Measurements from ENCODE around the gene CNIH3. TPM values are rescaled to one million over a fixed set of nuclear protein-coding genes. Genes with fewer than 3 reads are reported as not detected.

The CNIH3 gene
- total RNA-seq, 1 experiment from 2014 or later = 4.2 TPM

- Histone ChIP-seq H2BK120ac (ENCODE audit: low read depth, low read length, poor library complexity, severe bottlenecking) (no peak overlapping the region), H2AK5ac (ENCODE audit: insufficient read length, low read length) (no peak overlapping the region), H3K4me1 (ENCODE audit: insufficient read depth, low read length) (no peaks in the 10 kb centered on the region), H3K56ac (ENCODE audit: insufficient read length, low read depth, low read length) (no peak overlapping the region), H3K4me2 (ENCODE audit: insufficient read depth, insufficient read length, low read length) (no peak overlapping the region), H2BK12ac (ENCODE audit: insufficient read length, low read depth, low read length) (no peak overlapping the region), H3T11ph (ENCODE audit: low read length) (no peak overlapping the region), H3K27ac (ENCODE audit: insufficient read length, low read depth, low read length) (no peak overlapping the region), H3K23me2 (ENCODE audit: insufficient read length, low read depth, low read length, poor library complexity, severe bottlenecking) (no peaks in the 10 kb centered on the region), H2AFZ (ENCODE audit: low read length) (no peak overlapping the region), H3K23ac (ENCODE audit: insufficient read length, low read depth, low read length) (no peak overlapping the region), H3K4ac (ENCODE audit: low read depth, low read length) (no peak overlapping the region), H4K5ac (ENCODE audit: insufficient read length, low read depth, low read length) (no peak overlapping the region), H4K20me1 (ENCODE audit: control insufficient read depth, insufficient read depth, insufficient read length) (no peaks in the 10 kb centered on the region), H4K8ac (replicated peaks; ENCODE audit: insufficient read length, low read depth, low read length) (no peak overlapping the region), H3K9me3 (ENCODE audit: control insufficient read depth, low read depth, low read length) (no peaks in the 10 kb centered on the region), H2BK15ac (ENCODE audit: low read depth, low read length) (no peak overlapping the region), H4K91ac (ENCODE audit: insufficient read length, low read depth, low read length) (no peak overlapping the region), H2BK20ac (ENCODE audit: low read depth, low read length, poor library complexity, severe bottlenecking) (no peak overlapping the region), H3K27me3 (ENCODE audit: insufficient read depth, low read length) (no peaks in the 10 kb centered on the region), H3K14ac (ENCODE audit: insufficient read depth, low read length) (no peak overlapping the region), H3K18ac (ENCODE audit: insufficient read length, low read depth, low read length) (no peak overlapping the region), H2BK5ac (ENCODE audit: insufficient read length, low read length) (no peak overlapping the region), H3K79me1 (ENCODE audit: insufficient read depth, low read depth, low read length, poor library complexity, severe bottlenecking) (no peaks in the 10 kb centered on the region), H3K79me2 (ENCODE audit: insufficient read depth, low read length) (no peaks in the 10 kb centered on the region), H3K9ac (ENCODE audit: extremely low read depth, insufficient read length, low read length) (no peak overlapping the region)
- no CpG with 5 or more reads among the region's 3 CpGs for WGBS (ENCODE audit: extremely low coverage, insufficient read length, low lambda C conversion rate)
- Mint-ChIP-seq H3K27me3 (ENCODE audit: low read depth) (no peaks in the 10 kb centered on the region), H3K27ac (no peak overlapping the region), H3K4me1 (peaks cover 10 to 12% of the 10 kb centered on the region in 2 experiments), H3K9me3 (no peaks in the 10 kb centered on the region), H3K36me3 (ENCODE audit: insufficient read depth in 1 of 3, low read depth in 3 of 3) (no peaks in the 10 kb centered on the region; a peak in 1 of 7 replicates), H3K4me3 (no peak overlapping the region)
- no peak for DNase-seq
- TF ChIP-seq CTCF (conservative IDR thresholded peaks at IDR 0.05) = no peak
Measured at GRCh38 chr1:224694969-224695368, 78.9 kb downstream of the CNIH3 start.
